K562 (cell line): ENCODE results near the gene APC. TPM values are rescaled to one million over a fixed set of nuclear protein-coding genes. Genes with fewer than 3 reads are reported as not detected.

Experiments
- ARID1B ChIP-seq: fragments of 450-650 bp; IDR thresholded peaks from 2 replicates; pipeline ENCODE4 v1.6.1; 2016; ENCODE audit warnings: antibody characterized with exemption, mild to moderate bottlenecking, inconsistent platforms
- CREB1 ChIP-seq, 2 experiments: sonication (generic) in 1 of 2; formaldehyde crosslinking in 1 of 2; IDR thresholded peaks; 2 replicates each; pipeline versions ENCODE4 v1.6.1 to v1.8.0; 2012 to 2022; ENCODE audit warnings: inconsistent platforms in 1 of 2, mild to moderate bottlenecking in 1 of 2, missing genetic modification reagents in 1 of 2, moderate library complexity in 1 of 2
- KLF10 ChIP-seq: fragments of 250-450 bp; sonication (Bioruptor Pico); IDR thresholded peaks from 2 replicates; pipeline ENCODE4 v1.6.1; 2021; ENCODE audit warnings: matching md5 sums
- MEIS2 ChIP-seq: fragments of 450-650 bp; IDR thresholded peaks from 2 replicates; pipeline ENCODE4 v1.6.1; 2014; ENCODE audit warnings: mild to moderate bottlenecking; ENCODE audit not compliant: partially characterized antibody
- NFE2L1 ChIP-seq: fragments of 450-650 bp; IDR thresholded peaks from 2 replicates; pipeline ENCODE4 v1.6.1; 2016; ENCODE audit warnings: missing genetic modification characterization, low read depth, mild to moderate bottlenecking, missing compliant biosample characterization, moderate library complexity, borderline replicate concordance
- RHOXF2B ChIP-seq: fragments of 250-450 bp; sonication (Bioruptor Pico); conservative IDR thresholded peaks from 2 replicates; pipeline ENCODE4 v1.5.1; 2021
- TAL1 ChIP-seq: fragments of 450-650 bp; IDR thresholded peaks from 2 replicates; pipeline ENCODE4 v1.6.1; 2016; ENCODE audit warnings: mild to moderate bottlenecking
- TBL1XR1 ChIP-seq, 2 experiments: IDR thresholded peaks; 2 replicates each; pipeline ENCODE4 v1.6.1; 2012; ENCODE audit warnings: improper control_type of control experiment in 2 of 2, low read length in 2 of 2, mild to moderate bottlenecking in 1 of 2
- XRCC4 ChIP-seq: IDR thresholded peaks from one replicate; pipeline ENCODE4 v1.6.1; 2011; ENCODE audit not compliant: insufficient read depth, insufficient read length; ENCODE audit errors: extremely low read depth
- ZNF212 ChIP-seq: fragments of 450-650 bp; formaldehyde crosslinking; IDR thresholded peaks from 2 replicates; pipeline ENCODE4 v1.4.0; 2020; ENCODE audit warnings: mild to moderate bottlenecking
- ZNF696 ChIP-seq: fragments of 250-450 bp; sonication (Bioruptor Pico); conservative IDR thresholded peaks from 2 replicates; pipeline ENCODE4 v1.4.0; 2020; ENCODE audit warnings: mild to moderate bottlenecking, moderate library complexity
- ZNF76 ChIP-seq: fragments of 250-450 bp; sonication (Bioruptor Pico); IDR thresholded peaks from 2 replicates; pipeline ENCODE4 v1.4.0; 2020; ENCODE audit warnings: mild to moderate bottlenecking, moderate library complexity, borderline replicate concordance
- ZNF79 ChIP-seq: fragments of 250-450 bp; sonication (Bioruptor Pico); IDR thresholded peaks from 2 replicates; pipeline ENCODE4 v1.4.0; 2020; ENCODE audit warnings: low read depth, mild to moderate bottlenecking, moderate library complexity
- polyA plus RNA-seq, 8 experiments: library from polyadenylated mRNA; depleted of rRNA in 4 of 8; stranded (reverse) in 5 of 8; unstranded in 3 of 8; fragments of >200 nt; fragmentation: Nextera tagmentation in 2 of 8; fragmentation: Illumina TruSeq in 1 of 8; extraction: Ambion mirVana in 2 of 8; extraction: Trizol in 1 of 8; gene quantifications; 2 replicates each; pipeline versions ENCODE4 v1.2.1 to v1.2.3, GENCODE V29; 2011 to 2014; ENCODE audit warnings: inconsistent platforms in 1 of 8, missing spikeins in 1 of 8
- total RNA-seq, 7 experiments: library from RNA; depleted of rRNA in 6 of 7; stranded (reverse); fragments of >200 nt in 6 of 7; fragmentation: Illumina TruSeq in 2 of 7; extraction: Trizol in 2 of 7; gene quantifications; 2 replicates each; pipeline versions ENCODE4 v1.2.1 to v1.2.3, GENCODE V29; 2011 to 2021; ENCODE audit warnings: low replicate concordance in 1 of 7
- TF ChIP-seq, protein P1 (sequence below): sonication (generic); formaldehyde crosslinking; IDR thresholded peaks from 2 replicates; pipeline ENCODE4 v1.5.0; 2020; ENCODE audit warnings: missing genetic modification reagents
- TF ChIP-seq, protein P2 (sequence below), 2 experiments: fragments of 200-800 bp in 1 of 2; sonication (Bioruptor generic) in 1 of 2; sonication (generic) in 1 of 2; formaldehyde crosslinking in 1 of 2; IDR thresholded peaks in 1 of 2; conservative IDR thresholded peaks in 1 of 2; 2 replicates each; pipeline versions ENCODE4 v1.5.0 to v1.6.1; 2016 to 2020; ENCODE audit warnings: missing compliant biosample characterization in 1 of 2, missing genetic modification characterization in 1 of 2, missing genetic modification reagents in 1 of 2
- TF ChIP-seq, protein P3 (sequence below): fragments of 450-650 bp; IDR thresholded peaks from 2 replicates; pipeline ENCODE4 v1.6.1; 2017; ENCODE audit warnings: mild to moderate bottlenecking, moderate library complexity
- TF ChIP-seq, protein P4 (sequence below): IDR thresholded peaks from 2 replicates; pipeline ENCODE4 v1.6.1; 2012; ENCODE audit warnings: low read depth, low read length, improper control_type of control experiment, borderline replicate concordance
- TF ChIP-seq, protein P5 (sequence below): fragments of 250-450 bp; sonication (Bioruptor Pico); IDR thresholded peaks from 2 replicates; pipeline ENCODE4 v1.8.0; 2022; ENCODE audit warnings: moderate library complexity, mild to moderate bottlenecking, inconsistent platforms
- TF ChIP-seq, protein P6 (sequence below): fragments of 200-800 bp; sonication (Bioruptor generic); IDR thresholded peaks from 2 replicates; pipeline ENCODE4 v1.6.1; 2017; ENCODE audit warnings: missing genetic modification characterization, missing compliant biosample characterization

APC gene
- total and polyA plus RNA-seq, 9 of the 15 experiments (the other 6 are each of a cell fraction or from before 2014, with no cell fraction given): 5.7 to 29.5 (median 15.4) TPM

GRCh38 chr5:112707187-112708102, 30.2 kb upstream of the APC start (continued):
- TF ChIP-seq ARID1B (no peak; the same call in 1 of the 2 replicates), ZNF212 (no peak), TBL1XR1 (IDR thresholded peaks at IDR 0.05; ENCODE audit: low read length in 2 of 2) (0 out of 4 replicates have a peak, but pooled peaks of 1 of the 2 experiments have one; percentile 36), ZNF79 (CRISPR knock-in tag) (no peak), CREB1 (IDR thresholded peaks at IDR 0.05) (no peak), CREB1 (CRISPR knock-in tag; IDR thresholded peaks at IDR 0.05) (no peak), KLF10 (CRISPR knock-in tag) (no peak), XRCC4 (no peak), ZNF696 (CRISPR knock-in tag) (no peak), RHOXF2B (CRISPR knock-in tag) (no peak), ZNF76 (CRISPR knock-in tag) (0 out of 2 replicates have a peak, but pooled peaks have one; percentile 62), TAL1 (no peak), NFE2L1 (tag) (no peak), MEIS2 (peak; percentile 98)
- TF ChIP-seq, protein P1, sequence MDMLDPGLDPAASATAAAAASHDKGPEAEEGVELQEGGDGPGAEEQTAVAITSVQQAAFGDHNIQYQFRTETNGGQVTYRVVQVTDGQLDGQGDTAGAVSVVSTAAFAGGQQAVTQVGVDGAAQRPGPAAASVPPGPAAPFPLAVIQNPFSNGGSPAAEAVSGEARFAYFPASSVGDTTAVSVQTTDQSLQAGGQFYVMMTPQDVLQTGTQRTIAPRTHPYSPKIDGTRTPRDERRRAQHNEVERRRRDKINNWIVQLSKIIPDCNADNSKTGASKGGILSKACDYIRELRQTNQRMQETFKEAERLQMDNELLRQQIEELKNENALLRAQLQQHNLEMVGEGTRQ (CRISPR knock-in tag): no peak
- TF ChIP-seq, protein P2, sequence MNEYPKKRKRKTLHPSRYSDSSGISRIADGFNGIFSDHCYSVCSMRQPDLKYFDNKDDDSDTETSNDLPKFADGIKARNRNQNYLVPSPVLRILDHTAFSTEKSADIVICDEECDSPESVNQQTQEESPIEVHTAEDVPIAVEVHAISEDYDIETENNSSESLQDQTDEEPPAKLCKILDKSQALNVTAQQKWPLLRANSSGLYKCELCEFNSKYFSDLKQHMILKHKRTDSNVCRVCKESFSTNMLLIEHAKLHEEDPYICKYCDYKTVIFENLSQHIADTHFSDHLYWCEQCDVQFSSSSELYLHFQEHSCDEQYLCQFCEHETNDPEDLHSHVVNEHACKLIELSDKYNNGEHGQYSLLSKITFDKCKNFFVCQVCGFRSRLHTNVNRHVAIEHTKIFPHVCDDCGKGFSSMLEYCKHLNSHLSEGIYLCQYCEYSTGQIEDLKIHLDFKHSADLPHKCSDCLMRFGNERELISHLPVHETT (CRISPR knock-in tag; conservative IDR thresholded peaks at IDR 0.05 in 1 of 2, IDR thresholded peaks at IDR 0.05 in 1 of 2): peak in 1 of 2 experiments; percentile 17; a peak in 1 of 4 replicates
- TF ChIP-seq, protein P3, sequence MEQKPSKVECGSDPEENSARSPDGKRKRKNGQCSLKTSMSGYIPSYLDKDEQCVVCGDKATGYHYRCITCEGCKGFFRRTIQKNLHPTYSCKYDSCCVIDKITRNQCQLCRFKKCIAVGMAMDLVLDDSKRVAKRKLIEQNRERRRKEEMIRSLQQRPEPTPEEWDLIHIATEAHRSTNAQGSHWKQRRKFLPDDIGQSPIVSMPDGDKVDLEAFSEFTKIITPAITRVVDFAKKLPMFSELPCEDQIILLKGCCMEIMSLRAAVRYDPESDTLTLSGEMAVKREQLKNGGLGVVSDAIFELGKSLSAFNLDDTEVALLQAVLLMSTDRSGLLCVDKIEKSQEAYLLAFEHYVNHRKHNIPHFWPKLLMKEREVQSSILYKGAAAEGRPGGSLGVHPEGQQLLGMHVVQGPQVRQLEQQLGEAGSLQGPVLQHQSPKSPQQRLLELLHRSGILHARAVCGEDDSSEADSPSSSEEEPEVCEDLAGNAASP: no peak
- TF ChIP-seq, protein P4, sequence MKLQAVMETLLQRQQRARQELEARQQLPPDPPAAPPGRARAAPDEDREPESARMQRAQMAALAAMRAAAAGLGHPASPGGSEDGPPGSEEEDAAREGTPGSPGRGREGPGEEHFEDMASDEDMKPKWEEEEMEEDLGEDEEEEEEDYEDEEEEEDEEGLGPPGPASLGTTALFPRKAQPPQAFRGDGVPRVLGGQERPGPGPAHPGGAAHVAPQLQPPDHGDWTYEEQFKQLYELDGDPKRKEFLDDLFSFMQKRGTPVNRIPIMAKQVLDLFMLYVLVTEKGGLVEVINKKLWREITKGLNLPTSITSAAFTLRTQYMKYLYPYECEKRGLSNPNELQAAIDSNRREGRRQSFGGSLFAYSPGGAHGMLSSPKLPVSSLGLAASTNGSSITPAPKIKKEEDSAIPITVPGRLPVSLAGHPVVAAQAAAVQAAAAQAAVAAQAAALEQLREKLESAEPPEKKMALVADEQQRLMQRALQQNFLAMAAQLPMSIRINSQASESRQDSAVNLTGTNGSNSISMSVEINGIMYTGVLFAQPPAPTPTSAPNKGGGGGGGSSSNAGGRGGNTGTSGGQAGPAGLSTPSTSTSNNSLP: no peak
- TF ChIP-seq, protein P5, sequence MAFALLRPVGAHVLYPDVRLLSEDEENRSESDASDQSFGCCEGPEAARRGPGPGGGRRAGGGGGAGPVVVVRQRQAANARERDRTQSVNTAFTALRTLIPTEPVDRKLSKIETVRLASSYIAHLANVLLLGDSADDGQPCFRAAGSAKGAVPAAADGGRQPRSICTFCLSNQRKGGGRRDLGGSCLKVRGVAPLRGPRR (CRISPR knock-in tag): no peak
- TF ChIP-seq, protein P6, sequence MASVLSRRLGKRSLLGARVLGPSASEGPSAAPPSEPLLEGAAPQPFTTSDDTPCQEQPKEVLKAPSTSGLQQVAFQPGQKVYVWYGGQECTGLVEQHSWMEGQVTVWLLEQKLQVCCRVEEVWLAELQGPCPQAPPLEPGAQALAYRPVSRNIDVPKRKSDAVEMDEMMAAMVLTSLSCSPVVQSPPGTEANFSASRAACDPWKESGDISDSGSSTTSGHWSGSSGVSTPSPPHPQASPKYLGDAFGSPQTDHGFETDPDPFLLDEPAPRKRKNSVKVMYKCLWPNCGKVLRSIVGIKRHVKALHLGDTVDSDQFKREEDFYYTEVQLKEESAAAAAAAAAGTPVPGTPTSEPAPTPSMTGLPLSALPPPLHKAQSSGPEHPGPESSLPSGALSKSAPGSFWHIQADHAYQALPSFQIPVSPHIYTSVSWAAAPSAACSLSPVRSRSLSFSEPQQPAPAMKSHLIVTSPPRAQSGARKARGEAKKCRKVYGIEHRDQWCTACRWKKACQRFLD: peak; percentile 41; the same call in 1 of the 2 replicates
